H1 (cell line): ENCODE results near the gene COL27A1. TPM values are rescaled to one million over a fixed set of nuclear protein-coding genes. Genes with fewer than 3 reads are reported as not detected.

ENCODE experiments used
- CBX8 ChIP-seq: fragments of 300-800, 300-1000 bp; sonication (generic); IDR thresholded peaks from 2 replicates; pipeline ENCODE4 v1.7.1; 2016; ENCODE audit warnings: low read depth, low read length, borderline replicate concordance
- CREB1 ChIP-seq: IDR thresholded peaks from 2 replicates; pipeline ENCODE4 v1.6.1; 2012; ENCODE audit warnings: inconsistent platforms
- RFX5 ChIP-seq: IDR thresholded peaks from 2 replicates; pipeline ENCODE4 v1.6.1; 2011; ENCODE audit warnings: low read depth, low read length, improper control_type of control experiment, borderline replicate concordance
- SP2 ChIP-seq: IDR thresholded peaks from 2 replicates; pipeline ENCODE4 v1.6.1; 2012; ENCODE audit warnings: mild to moderate bottlenecking, low read length, inconsistent platforms
- polyA plus RNA-seq, 7 experiments: library from polyadenylated mRNA; depleted of rRNA in 3 of 7; stranded (reverse) in 5 of 7; unstranded in 2 of 7; fragments of >200 nt in 5 of 7; fragments of 200-250 nt in 2 of 7; gene quantifications; 1 replicate in 5 of 7; 2 replicates in 1 of 7; 4 replicates in 1 of 7; pipeline versions ENCODE4 v1.2.1 to v1.2.3, GENCODE V29; 2011 to 2013; ENCODE audit warnings: missing spikeins in 2 of 7, mixed read lengths in 2 of 7
- total RNA-seq: library from RNA; stranded (reverse); fragmentation: NEBNext Ultra II Directional; extraction: Animal tissue kit (Norgen Biotek cat#: 25700); gene quantifications from 2 replicates; pipeline ENCODE4 v1.2.1, GENCODE V29; 2021

COL27A1 gene
- total and polyA plus RNA-seq, 2 of the 8 experiments (the other 6 are each of a cell fraction or from before 2014, with no cell fraction given) = 15.1 to 22.8 TPM

DNA sequence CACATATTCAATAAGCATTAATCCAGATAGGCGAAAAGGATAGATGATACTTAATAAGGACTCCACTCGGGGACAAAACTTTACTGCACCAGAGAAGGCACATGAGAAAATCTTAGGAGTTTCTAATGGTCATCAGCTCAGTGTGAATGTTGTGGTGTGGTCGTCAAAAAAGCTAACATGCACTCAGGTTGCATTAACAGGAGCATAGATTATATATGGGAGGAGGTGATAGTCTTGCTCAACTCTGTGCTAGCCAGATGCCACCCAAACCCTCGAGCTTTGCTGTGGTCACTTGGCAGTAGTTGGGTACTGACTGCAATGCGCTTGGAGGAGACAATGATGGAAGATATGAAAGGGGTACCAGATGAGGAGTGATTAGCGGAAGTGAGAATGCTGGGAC, 8.6 kb upstream of the COL27A1 start (continued):
- no peak for TF ChIP-seq RFX5
- no peak for TF ChIP-seq CBX8
- no peak for TF ChIP-seq SP2
- no peak for TF ChIP-seq CREB1
